Tibial artery (tissue), 4 donors: Measurements from ENCODE around the gene CYP46A1.

Experiments
- DNase-seq, 2 donors: peaks; one replicate each; pipeline ENCODE4 v3.0.0-alpha.2; 2019
- H3K27ac ChIP-seq, 2 donors: fragments of 200-600 bp; sonication (generic) in 1 of 2; 1 replicate in 1 of 2; 2 replicates in 1 of 2; pipeline ENCODE4 v1.5.1; 2018 to 2019; ENCODE audit warnings: mild to moderate bottlenecking in 1 of 2
- H3K27me3 ChIP-seq, 2 donors: fragments of 200-600 bp; sonication (generic) in 1 of 2; one replicate each; pipeline versions ENCODE4 v1.5.1 to v1.6.0; 2016 to 2019
- H3K36me3 ChIP-seq, 3 donors: fragments of 200-600 bp; sonication (generic) in 2 of 3; one replicate each; pipeline ENCODE4 v1.5.1; 2016 to 2019; ENCODE audit warnings: mild to moderate bottlenecking in 2 of 3
- H3K4me1 ChIP-seq, 4 donors: fragments of 200-600 bp; sonication (generic) in 2 of 4; 1 replicate in 3 of 4; 2 replicates in 1 of 4; pipeline ENCODE4 v1.5.1; 2016 to 2019
- H3K4me3 ChIP-seq, 2 donors: fragments of 200-600 bp; sonication (generic) in 1 of 2; 1 replicate in 1 of 2; 2 replicates in 1 of 2; pipeline ENCODE4 v1.5.1; 2018 to 2019; ENCODE audit warnings: mild to moderate bottlenecking in 2 of 2
- H3K9me3 ChIP-seq, 3 donors: fragments of 200-600 bp; sonication (generic) in 1 of 3; one replicate each; pipeline ENCODE4 v1.5.1; 2016 to 2019
- CTCF ChIP-seq, 2 experiments: fragments of 200-600 bp in 1 of 2; fragments of 450-650 bp in 1 of 2; IDR thresholded peaks; one replicate each; pipeline ENCODE4 v1.5.1; 2017 to 2019; ENCODE audit warnings: antibody characterized with exemption in 2 of 2, mild to moderate bottlenecking in 1 of 2, moderate library complexity in 1 of 2
- intact Hi-C: fragments of 100-400 bp; cut with DNase I; formaldehyde crosslinking; loops from one replicate; pipeline ENCODE4 v1.15.0; 2023; ENCODE audit warnings: low total_unique reads

Gene CYP46A1

DNA sequence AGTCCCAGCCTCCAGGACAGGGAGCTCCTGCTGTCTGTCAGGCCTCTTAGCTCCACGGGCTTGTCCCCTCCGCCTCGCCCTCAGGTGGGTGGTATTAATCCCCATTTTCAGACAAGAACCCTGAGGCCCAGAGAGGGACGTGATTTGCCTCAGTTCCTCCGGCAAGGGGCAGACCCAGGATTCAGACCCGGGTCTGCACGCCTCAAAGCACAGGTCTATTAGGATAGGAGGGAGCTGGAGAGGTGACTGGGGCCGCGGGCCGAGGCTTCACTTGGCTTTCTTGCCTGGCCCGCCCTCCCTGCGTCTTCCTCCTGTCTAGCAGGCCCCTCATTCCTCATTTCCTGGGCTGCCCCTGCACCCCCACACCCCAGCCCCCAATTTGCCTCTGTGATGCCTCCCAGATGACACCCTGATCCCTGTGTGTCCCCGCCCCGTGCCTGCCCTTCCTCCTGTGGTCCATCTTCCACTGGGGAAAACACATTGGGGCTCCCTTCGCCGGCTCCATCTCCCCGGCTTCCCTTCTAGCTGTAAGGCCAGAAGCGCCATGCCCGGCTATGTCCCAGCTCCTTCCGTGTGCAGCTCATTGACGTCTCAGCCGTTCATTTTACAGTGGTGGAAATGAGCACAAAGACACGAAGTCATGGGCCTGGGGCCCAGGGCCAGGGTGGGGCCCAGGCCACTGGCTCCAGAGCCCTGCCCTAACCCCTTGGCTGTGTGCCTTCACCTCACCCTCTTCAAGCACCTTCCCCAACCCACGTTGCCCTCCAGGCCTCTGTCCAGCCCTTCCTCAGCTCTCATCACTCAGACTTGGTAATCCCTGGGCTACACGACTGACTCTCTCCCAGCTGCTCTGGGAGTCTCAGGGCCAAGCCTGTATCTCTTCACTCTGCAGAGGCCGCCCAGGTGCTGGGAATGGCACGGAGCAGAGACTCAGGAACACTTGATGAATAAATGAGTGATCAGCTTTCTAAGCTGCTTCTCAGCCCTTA is 15.5 kb upstream of the CYP46A1 start:
- intact Hi-C loops = no loop called here
- Histone ChIP-seq H3K27me3 (peaks cover 0 to 2% of the 10 kb centered on the region in 2 donors), H3K4me1 (peaks cover 0 to 11% (median 1%) of the 10 kb centered on the region in 4 donors), H3K27ac (no peak overlapping the region), H3K9me3 (no peaks in the 10 kb centered on the region), H3K36me3 (peaks cover 0 to 3% (median 0%) of the 10 kb centered on the region in 3 donors), H3K4me3 (no peak overlapping the region)
- DNase-seq = no peak
- TF ChIP-seq CTCF (IDR thresholded peaks at IDR 0.05) = no peak

- H3K4me3 ChIP-seq = no peak overlapping the region
- no peaks in the 10 kb centered on the region for H3K36me3 ChIP-seq
- intact Hi-C loops = no loop called here
- H3K4me1 ChIP-seq = peaks cover 0 to 11% (median 1%) of the 10 kb centered on the region in 4 donors
- no peak for TF ChIP-seq CTCF (IDR thresholded peaks at IDR 0.05)
- H3K27ac ChIP-seq = no peak overlapping the region
- no peaks in the 10 kb centered on the region for H3K9me3 ChIP-seq
- no peak for DNase-seq
- peaks cover 0 to 18% of the 10 kb centered on the region in 2 donors for H3K27me3 ChIP-seq
These were observed 13.5 kb upstream of the CYP46A1 start for GRCh38 chr14:99670361-99671234.

GRCh38 chr14:99671235-99672224 is 12.6 kb upstream of the CYP46A1 start:
- intact Hi-C loops = no loop called here
- Histone ChIP-seq H3K27ac (no peak overlapping the region), H3K36me3 (no peaks in the 10 kb centered on the region), H3K27me3 (peaks cover 0 to 28% of the 10 kb centered on the region in 2 donors), H3K4me3 (no peak overlapping the region), H3K9me3 (no peaks in the 10 kb centered on the region), H3K4me1 (peaks cover 0 to 11% (median 1%) of the 10 kb centered on the region in 4 donors)
- DNase-seq = no peak
- no peak for TF ChIP-seq CTCF (IDR thresholded peaks at IDR 0.05)

DNA sequence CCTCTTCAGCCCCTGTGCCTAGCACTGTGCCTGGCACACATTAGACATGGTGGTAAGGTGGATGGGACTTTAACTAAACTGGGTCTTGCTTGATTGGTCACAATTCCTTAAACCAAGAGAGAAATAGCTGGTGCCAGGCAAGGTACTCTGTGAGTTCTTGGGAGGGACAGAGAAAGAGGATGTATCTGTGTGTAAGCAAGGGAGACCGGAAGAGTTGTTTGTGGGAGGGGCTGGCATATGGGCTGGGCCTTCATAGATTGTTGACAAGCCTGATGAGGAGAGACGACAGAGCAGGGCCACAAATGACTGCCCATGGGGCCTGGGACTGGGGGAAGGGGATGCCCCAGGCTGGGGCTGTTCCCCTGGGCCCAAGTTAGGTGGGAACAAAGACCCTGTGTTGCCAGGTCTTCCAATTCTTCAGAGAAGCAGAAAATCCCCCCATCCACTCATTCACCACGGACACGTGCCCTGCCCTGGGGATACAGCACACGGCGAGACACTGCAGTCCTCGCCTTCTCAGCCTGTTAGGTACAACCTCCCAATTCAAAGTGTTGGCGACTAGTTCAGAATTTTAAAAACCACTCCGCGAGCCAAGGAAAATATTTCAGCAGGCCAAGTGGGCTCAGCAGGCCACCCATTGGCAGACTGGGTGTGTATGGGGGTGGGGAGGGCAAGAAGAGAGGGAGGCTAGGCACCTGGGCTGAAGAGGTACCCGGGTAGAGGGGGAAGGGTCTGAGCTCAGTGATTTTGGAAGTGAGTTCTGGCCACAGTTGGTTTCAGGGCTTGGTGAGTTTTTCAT is 11.4 kb upstream of the CYP46A1 start:
- no peaks in the 10 kb centered on the region for H3K36me3 ChIP-seq
- peaks cover 0 to 6% (median 2%) of the 10 kb centered on the region in 3 donors for H3K9me3 ChIP-seq
- peaks cover 0 to 31% of the 10 kb centered on the region in 2 donors for H3K27me3 ChIP-seq
- DNase-seq = no peak
- no peak overlapping the region for H3K27ac ChIP-seq
- H3K4me3 ChIP-seq = no peak overlapping the region
- no peak for TF ChIP-seq CTCF (IDR thresholded peaks at IDR 0.05)
- intact Hi-C loops = no loop called here
- peaks cover 0 to 11% (median 1%) of the 10 kb centered on the region in 4 donors for H3K4me1 ChIP-seq
